Measurements from ENCODE around the gene PLD4.

GRCh38 chr14:104967386-104968152, 42.9 kb downstream of the PLD4 start:
- TF ChIP-seq, protein P1, sequence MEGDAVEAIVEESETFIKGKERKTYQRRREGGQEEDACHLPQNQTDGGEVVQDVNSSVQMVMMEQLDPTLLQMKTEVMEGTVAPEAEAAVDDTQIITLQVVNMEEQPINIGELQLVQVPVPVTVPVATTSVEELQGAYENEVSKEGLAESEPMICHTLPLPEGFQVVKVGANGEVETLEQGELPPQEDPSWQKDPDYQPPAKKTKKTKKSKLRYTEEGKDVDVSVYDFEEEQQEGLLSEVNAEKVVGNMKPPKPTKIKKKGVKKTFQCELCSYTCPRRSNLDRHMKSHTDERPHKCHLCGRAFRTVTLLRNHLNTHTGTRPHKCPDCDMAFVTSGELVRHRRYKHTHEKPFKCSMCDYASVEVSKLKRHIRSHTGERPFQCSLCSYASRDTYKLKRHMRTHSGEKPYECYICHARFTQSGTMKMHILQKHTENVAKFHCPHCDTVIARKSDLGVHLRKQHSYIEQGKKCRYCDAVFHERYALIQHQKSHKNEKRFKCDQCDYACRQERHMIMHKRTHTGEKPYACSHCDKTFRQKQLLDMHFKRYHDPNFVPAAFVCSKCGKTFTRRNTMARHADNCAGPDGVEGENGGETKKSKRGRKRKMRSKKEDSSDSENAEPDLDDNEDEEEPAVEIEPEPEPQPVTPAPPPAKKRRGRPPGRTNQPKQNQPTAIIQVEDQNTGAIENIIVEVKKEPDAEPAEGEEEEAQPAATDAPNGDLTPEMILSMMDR (IDR thresholded peaks at IDR 0.05) = no peak
- TF ChIP-seq POLR2A (IDR thresholded peaks at IDR 0.05) = no peak

All from Peyer's patch (tissue), 4 donors.